Lung (tissue), 12 donors: ENCODE results near the gene UBE2Q1. TPM values are rescaled to one million over a fixed set of nuclear protein-coding genes. Genes with fewer than 3 reads are reported as not detected.
A peak's percentile ranks its signal among the peaks of the same experiment; 100 is the strongest.

Experiments
- ATAC-seq: fragments of 200-7000 bp; cut with Tn5 transposase; one replicate; pipeline ENCODE4 v1.9.1; 2020; ENCODE audit warnings: moderate number of reproducible peaks; ENCODE audit not compliant: insufficient read depth, low FRiP score
- DNase-seq, 3 donors: peaks; one replicate each; pipeline ENCODE4 v3.0.0-alpha.2; 2013 to 2017
- H3K27ac ChIP-seq, 2 donors: one replicate each; pipeline ENCODE4 v1.5.1; 2013; ENCODE audit warnings: mild to moderate bottlenecking in 2 of 2, moderate library complexity in 2 of 2, control low read depth in 1 of 2, inconsistent platforms in 1 of 2, low read depth in 1 of 2, low read length in 1 of 2
- H3K27me3 ChIP-seq, 3 donors: one replicate each; pipeline ENCODE4 v1.5.1; 2013; ENCODE audit warnings: low read length in 2 of 3; ENCODE audit not compliant: control insufficient read depth in 3 of 3, insufficient read depth in 3 of 3
- H3K36me3 ChIP-seq, 4 donors: one replicate each; pipeline ENCODE4 v1.5.1; 2013; ENCODE audit warnings: low read length in 4 of 4, mild to moderate bottlenecking in 1 of 4, moderate library complexity in 1 of 4; ENCODE audit not compliant: control insufficient read depth in 4 of 4, insufficient read depth in 4 of 4
- H3K4me1 ChIP-seq, 5 donors: one replicate each; pipeline ENCODE4 v1.5.1; 2013; ENCODE audit warnings: low read length in 5 of 5, mild to moderate bottlenecking in 2 of 5, moderate library complexity in 1 of 5; ENCODE audit not compliant: control insufficient read depth in 5 of 5, insufficient read depth in 5 of 5
- H3K4me3 ChIP-seq: one replicate; pipeline ENCODE4 v1.5.1; 2013; ENCODE audit warnings: mild to moderate bottlenecking, control low read depth, moderate library complexity
- H3K9ac ChIP-seq, 2 donors: one replicate each; pipeline ENCODE4 v1.5.1; 2013; ENCODE audit warnings: low read length in 2 of 2, control low read depth in 1 of 2; ENCODE audit not compliant: insufficient read depth in 1 of 2
- H3K9me3 ChIP-seq, 4 donors: one replicate each; pipeline ENCODE4 v1.5.1; 2013; ENCODE audit warnings: low read length in 3 of 4, mild to moderate bottlenecking in 1 of 4, moderate library complexity in 1 of 4; ENCODE audit not compliant: control insufficient read depth in 4 of 4, insufficient read depth in 3 of 4
- WGBS, 2 donors: extraction: QIAGEN DNeasy Blood & Tissue Kit; methylation state at CpG; one replicate each; pipeline ENCODE4 v1.1.7; 2013; 5-methylcytosine and 5-hydroxymethylcytosine counted together
- polyA plus RNA-seq, 2 donors: library from polyadenylated mRNA; stranded (reverse); fragments of 200-250 nt; gene quantifications; one replicate each; pipeline ENCODE4 v1.2.1, GENCODE V29; 2013
- total RNA-seq, 2 donors: library from RNA; depleted of rRNA in 1 of 2; stranded (reverse); fragments of >200 nt in 1 of 2; gene quantifications; one replicate each; pipeline ENCODE4 v1.2.1, GENCODE V29; 2014 to 2021
- TF ChIP-seq, protein P1 (sequence below): IDR thresholded peaks from 2 replicates; pipeline ENCODE4 v1.5.1; 2012; ENCODE audit warnings: mild to moderate bottlenecking; ENCODE audit errors: control extremely low read depth, extremely low read depth
- donor health status: control.
- donor health status: control.
- donor health status: Bipolar disorder and iron deficiency.
- donor health status: healthy.
- donor health status: DM: yes; HTN: yes; CAD: no.

Gene UBE2Q1
- total and polyA plus RNA-seq, 4 donors = 34.3 to 87.3 (median 43.3) TPM

DNA sequence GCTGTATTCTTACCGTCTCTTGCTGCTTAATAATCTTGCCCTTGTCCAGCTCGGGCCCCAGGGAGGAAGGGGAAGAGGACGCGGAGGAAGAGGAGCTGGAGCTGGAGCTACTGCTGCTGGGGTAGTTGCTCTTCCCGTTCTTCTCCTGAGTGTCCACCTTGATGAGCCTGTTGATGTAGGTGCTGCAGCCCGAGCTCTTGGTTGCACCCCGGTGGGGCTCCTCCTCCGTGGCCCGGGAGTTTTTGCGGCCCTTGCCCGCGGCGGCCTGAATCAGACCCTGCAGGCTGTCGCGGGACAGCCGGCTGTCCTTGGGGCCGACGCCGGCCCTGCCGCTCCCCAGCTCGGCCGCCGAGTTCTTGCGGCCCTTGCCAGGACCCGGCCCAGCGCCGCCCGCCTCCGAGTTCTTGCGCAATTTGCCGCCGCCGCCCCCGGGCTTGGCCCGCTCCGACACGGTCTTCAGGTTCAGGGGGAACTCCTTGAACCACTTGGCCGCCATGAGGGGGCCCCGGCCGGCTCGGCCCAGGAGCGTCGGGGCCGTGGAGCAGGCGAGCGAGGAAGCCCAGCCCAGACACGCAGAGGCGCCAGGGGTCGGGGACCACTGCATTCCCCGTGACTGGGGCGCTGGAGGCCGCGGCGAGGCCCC, 56.9 kb downstream of the UBE2Q1 start:
- DNase-seq (peak in 2 of 3 donors; percentile 25 to 46), ATAC-seq (peak; percentile 62)
- H3K36me3 ChIP-seq = no peaks in the 10 kb centered on the region
- peaks cover 0 to 9% (median 0%) of the 10 kb centered on the region in 4 donors for H3K9me3 ChIP-seq
- peak overlapping the region; percentile 87 to 88 for H3K27ac ChIP-seq
- H3K27me3 ChIP-seq = peaks cover 0 to 55% (median 52%) of the 10 kb centered on the region in 3 donors
- peaks cover 0 to 16% (median 0%) of the 10 kb centered on the region in 5 donors for H3K4me1 ChIP-seq
- peak overlapping the region; percentile 63 for H3K4me3 ChIP-seq
- H3K9ac ChIP-seq = peak overlapping the region in 1 of 2 donors; percentile 5
- TF ChIP-seq, protein P1, sequence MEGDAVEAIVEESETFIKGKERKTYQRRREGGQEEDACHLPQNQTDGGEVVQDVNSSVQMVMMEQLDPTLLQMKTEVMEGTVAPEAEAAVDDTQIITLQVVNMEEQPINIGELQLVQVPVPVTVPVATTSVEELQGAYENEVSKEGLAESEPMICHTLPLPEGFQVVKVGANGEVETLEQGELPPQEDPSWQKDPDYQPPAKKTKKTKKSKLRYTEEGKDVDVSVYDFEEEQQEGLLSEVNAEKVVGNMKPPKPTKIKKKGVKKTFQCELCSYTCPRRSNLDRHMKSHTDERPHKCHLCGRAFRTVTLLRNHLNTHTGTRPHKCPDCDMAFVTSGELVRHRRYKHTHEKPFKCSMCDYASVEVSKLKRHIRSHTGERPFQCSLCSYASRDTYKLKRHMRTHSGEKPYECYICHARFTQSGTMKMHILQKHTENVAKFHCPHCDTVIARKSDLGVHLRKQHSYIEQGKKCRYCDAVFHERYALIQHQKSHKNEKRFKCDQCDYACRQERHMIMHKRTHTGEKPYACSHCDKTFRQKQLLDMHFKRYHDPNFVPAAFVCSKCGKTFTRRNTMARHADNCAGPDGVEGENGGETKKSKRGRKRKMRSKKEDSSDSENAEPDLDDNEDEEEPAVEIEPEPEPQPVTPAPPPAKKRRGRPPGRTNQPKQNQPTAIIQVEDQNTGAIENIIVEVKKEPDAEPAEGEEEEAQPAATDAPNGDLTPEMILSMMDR = no peak
- 8 to 9% methylated on average over 54 of the region's 54 CpGs for WGBS, 2 donors

DNA sequence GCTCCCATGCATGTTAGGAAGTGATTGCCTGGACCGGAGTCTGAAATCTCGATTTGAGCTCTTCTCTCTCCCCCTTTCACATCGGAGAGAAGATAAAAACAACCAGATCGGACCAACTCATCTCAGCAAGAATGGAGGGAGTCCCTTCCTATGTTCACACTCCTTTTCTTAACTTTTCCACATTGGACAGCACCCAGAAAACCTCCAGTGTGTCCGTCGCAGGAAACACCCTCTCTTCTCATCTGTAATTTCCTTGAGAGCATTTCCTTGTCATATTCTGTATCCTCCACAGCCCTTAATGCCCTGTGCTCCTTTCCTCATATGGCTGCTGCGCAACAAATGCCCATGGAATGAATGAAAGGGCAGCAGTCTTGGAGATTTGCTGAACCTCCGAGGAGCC, 57.9 kb downstream of the UBE2Q1 start:
- ATAC-seq (no peak), DNase-seq (no peak)
- Histone ChIP-seq H3K9me3 (peaks cover 0 to 9% (median 0%) of the 10 kb centered on the region in 4 donors), H3K27ac (peak overlapping the region; percentile 60 to 74), H3K27me3 (peaks cover 0 to 50% (median 47%) of the 10 kb centered on the region in 3 donors), H3K9ac (no peak overlapping the region), H3K4me1 (peaks cover 0 to 18% (median 0%) of the 10 kb centered on the region in 5 donors), H3K36me3 (no peaks in the 10 kb centered on the region), H3K4me3 (peak overlapping the region; percentile 48)
- WGBS, 2 donors = 55 to 84% methylated on average over 8 of the region's 8 CpGs
- TF ChIP-seq, protein P1 = no peak

DNA sequence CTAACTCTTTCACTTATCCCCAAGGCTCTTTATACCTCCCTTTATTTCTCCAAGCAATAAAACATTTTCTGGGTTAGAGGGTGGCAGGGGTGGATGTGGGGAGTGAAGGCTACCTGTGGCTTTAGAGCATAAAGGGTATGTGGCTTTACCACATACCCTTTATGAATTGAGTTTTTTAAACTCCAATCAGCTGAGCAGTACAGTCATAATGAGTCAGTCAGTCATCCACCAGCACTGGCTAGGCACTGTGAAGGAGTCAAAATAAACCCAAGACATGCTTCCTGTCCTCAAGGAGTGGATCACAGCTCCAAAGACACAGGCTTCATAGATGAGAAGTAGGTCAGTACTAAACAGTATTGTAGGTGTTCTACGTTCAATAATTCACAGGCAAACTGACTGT, 59.0 kb downstream of the UBE2Q1 start:
- Histone ChIP-seq H3K27ac (peak overlapping the region; percentile 35 to 74), H3K27me3 (peaks cover 0 to 42% (median 38%) of the 10 kb centered on the region in 3 donors), H3K4me3 (peak overlapping the region; percentile 48), H3K4me1 (peaks cover 0 to 18% (median 0%) of the 10 kb centered on the region in 5 donors), H3K9me3 (peaks cover 0 to 9% (median 0%) of the 10 kb centered on the region in 4 donors), H3K9ac (no peak overlapping the region), H3K36me3 (no peaks in the 10 kb centered on the region)
- no peak for DNase-seq
- no peak for ATAC-seq
- TF ChIP-seq, protein P1 = no peak
- 71 to 81% methylated on average over 1 of the region's 1 CpG for WGBS, 2 donors

Other genes with a start within 250 kb of the UBE2Q1 start
- under 1 TPM; 0.31 to 0.64 TPM for gene AQP10, start 237.6 kb downstream of the UBE2Q1 start, total RNA-seq
- gene AQP10, start 237.6 kb downstream of the UBE2Q1 start, polyA plus RNA-seq = 1 to 10 TPM in 1 of 2 donors, under 1 TPM in 1; 0.28 to 1.4 TPM
- 10 to 100 TPM; 43.7 to 45.1 TPM for gene ATP8B2, start 233.1 kb downstream of the UBE2Q1 start, total RNA-seq
- 10 to 100 TPM; 10.3 to 21.4 TPM for gene ATP8B2, start 233.1 kb downstream of the UBE2Q1 start, polyA plus RNA-seq
- gene IL6R, start 153.3 kb downstream of the UBE2Q1 start, total RNA-seq = 10 to 100 TPM; 33.2 to 79.7 TPM
- 10 to 100 TPM; 12.3 to 30.8 TPM for gene IL6R, start 153.3 kb downstream of the UBE2Q1 start, polyA plus RNA-seq
- gene TDRD10, start 56.4 kb downstream of the UBE2Q1 start, total RNA-seq = 1 to 10 TPM; 1.9 to 8.5 TPM
- 10 to 100 TPM in 1 of 2 donors, 1 to 10 TPM in 1; 6.1 to 12.6 TPM for gene TDRD10, start 56.4 kb downstream of the UBE2Q1 start, polyA plus RNA-seq
- 10 to 100 TPM; 25.3 to 33.5 TPM for gene SHE, start 56.2 kb downstream of the UBE2Q1 start, total RNA-seq
- gene SHE, start 56.2 kb downstream of the UBE2Q1 start, polyA plus RNA-seq = 10 to 100 TPM; 15.1 to 16.8 TPM
- gene CHRNB2, start 9.1 kb upstream of the UBE2Q1 start, total RNA-seq = under 1 TPM; 0.09 to 0.21 TPM
- gene CHRNB2, start 9.1 kb upstream of the UBE2Q1 start, polyA plus RNA-seq = under 1 TPM; 0.06 to 0.07 TPM
- 100 to 1,000 TPM; 140 to 141 TPM for gene ADAR, start 49.5 kb upstream of the UBE2Q1 start, total RNA-seq
- gene ADAR, start 49.5 kb upstream of the UBE2Q1 start, polyA plus RNA-seq = 10 to 100 TPM; 27.1 to 73.4 TPM